Trophoblast cell (in vitro differentiated cells and primary cell): ENCODE data around the gene IMMP2L.

Experiments used
- DNase-seq, 2 donors: peaks; one replicate each; pipeline ENCODE4 v3.0.0-alpha.2; 2016
- H2AFZ ChIP-seq: 2 replicates; pipeline ENCODE4 v1.6.1; 2013; ENCODE audit warnings: low read length, moderate library complexity, mild to moderate bottlenecking; ENCODE audit not compliant: insufficient read depth, poor library complexity
- H2AK5ac ChIP-seq: 2 replicates; pipeline ENCODE4 v1.6.1; 2013; ENCODE audit warnings: mild to moderate bottlenecking, low read length
- H2BK120ac ChIP-seq: 2 replicates; pipeline ENCODE4 v1.6.1; 2013; ENCODE audit warnings: low read length, mild to moderate bottlenecking, moderate library complexity; ENCODE audit not compliant: insufficient read depth, poor library complexity
- H2BK12ac ChIP-seq: 2 replicates; pipeline ENCODE4 v1.6.1; 2013; ENCODE audit warnings: mild to moderate bottlenecking, low read length, moderate library complexity
- H2BK5ac ChIP-seq: 2 replicates; pipeline ENCODE4 v1.6.1; 2013; ENCODE audit warnings: low read length, low read depth, moderate library complexity, mild to moderate bottlenecking; ENCODE audit not compliant: poor library complexity
- H3K14ac ChIP-seq: 2 replicates; pipeline ENCODE4 v1.6.1; 2013; ENCODE audit warnings: mild to moderate bottlenecking, low read length
- H3K18ac ChIP-seq: 2 replicates; pipeline ENCODE4 v1.6.1; 2013; ENCODE audit warnings: mild to moderate bottlenecking, low read length
- H3K23ac ChIP-seq: 2 replicates; pipeline ENCODE4 v1.6.1; 2013; ENCODE audit warnings: low read length
- H3K27ac ChIP-seq: 2 replicates; pipeline ENCODE4 v1.5.1; 2013; ENCODE audit warnings: low read depth, mild to moderate bottlenecking, inconsistent platforms, low read length, moderate library complexity
- H3K27me3 ChIP-seq: 2 replicates; pipeline ENCODE4 v1.6.1; 2013; ENCODE audit warnings: inconsistent platforms, mild to moderate bottlenecking, low read length, moderate library complexity; ENCODE audit not compliant: insufficient read depth
- H3K36me3 ChIP-seq, 2 experiments: 1 replicate in 1 of 2; 2 replicates in 1 of 2; pipeline ENCODE4 v1.6.1; 2013; ENCODE audit warnings: low read length in 2 of 2, mild to moderate bottlenecking in 2 of 2, moderate library complexity in 1 of 2; ENCODE audit not compliant: insufficient read depth in 2 of 2, control insufficient read depth in 1 of 2
- H3K4ac ChIP-seq: 2 replicates; pipeline ENCODE4 v1.6.1; 2013; ENCODE audit warnings: low read depth, mild to moderate bottlenecking, low read length, moderate library complexity
- H3K4me1 ChIP-seq, 2 experiments: 1 replicate in 1 of 2; 2 replicates in 1 of 2; pipeline ENCODE4 v1.6.1; 2013; ENCODE audit warnings: low read length in 2 of 2, mild to moderate bottlenecking in 2 of 2, moderate library complexity in 1 of 2; ENCODE audit not compliant: insufficient read depth in 2 of 2, control insufficient read depth in 1 of 2
- H3K4me2 ChIP-seq: 2 replicates; pipeline ENCODE4 v1.6.1; 2013; ENCODE audit warnings: inconsistent platforms, mild to moderate bottlenecking, low read length, moderate library complexity
- H3K4me3 ChIP-seq: 2 replicates; pipeline ENCODE4 v1.5.1; 2013; ENCODE audit warnings: mild to moderate bottlenecking, low read depth, low read length, inconsistent platforms
- H3K79me1 ChIP-seq: one replicate; pipeline ENCODE4 v1.6.1; 2013; ENCODE audit warnings: low read length
- H3K79me2 ChIP-seq: 2 replicates; pipeline ENCODE4 v1.6.1; 2013; ENCODE audit warnings: low read length, mild to moderate bottlenecking; ENCODE audit not compliant: control insufficient read depth, insufficient read depth, poor library complexity
- H3K9ac ChIP-seq: 2 replicates; pipeline ENCODE4 v1.6.1; 2013; ENCODE audit warnings: mild to moderate bottlenecking, low read length
- H3K9me3 ChIP-seq: 2 replicates; pipeline ENCODE4 v1.6.1; 2013; ENCODE audit warnings: low read depth, mild to moderate bottlenecking, control low read depth, inconsistent platforms, low read length; ENCODE audit not compliant: insufficient read depth
- H4K12ac ChIP-seq: 2 replicates; pipeline ENCODE4 v1.6.1; 2013; ENCODE audit warnings: low read depth, mild to moderate bottlenecking, low read length, moderate library complexity
- H4K8ac ChIP-seq: 2 replicates; pipeline ENCODE4 v1.6.1; 2013; ENCODE audit warnings: low read depth, mild to moderate bottlenecking, low read length, moderate library complexity
- H4K91ac ChIP-seq: one replicate; pipeline ENCODE4 v1.6.1; 2013; ENCODE audit warnings: low read depth, mild to moderate bottlenecking, low read length, moderate library complexity
- WGBS: extraction: QIAGEN DNeasy Blood & Tissue Kit; methylation state at CpG from one replicate; pipeline ENCODE4 v1.1.7; 2013; ENCODE audit warnings: missing lambda C conversion rate; ENCODE audit not compliant: insufficient read length, insufficient coverage; ENCODE audit errors: extremely low coverage; 5-methylcytosine and 5-hydroxymethylcytosine counted together

IMMP2L gene

GRCh38 chr7:111215550-111215949 is 346.7 kb downstream of the IMMP2L start:
- H3K9me3 ChIP-seq: no peaks in the 10 kb centered on the region
- H3K23ac ChIP-seq: no peak overlapping the region
- H3K79me1 ChIP-seq: no peaks in the 10 kb centered on the region
- no peak overlapping the region for H3K27ac ChIP-seq
- no peak overlapping the region for H4K8ac ChIP-seq
- H2BK5ac ChIP-seq: no peak overlapping the region
- H3K79me2 ChIP-seq: no peaks in the 10 kb centered on the region
- no peak overlapping the region for H3K18ac ChIP-seq
- no peaks in the 10 kb centered on the region for H3K27me3 ChIP-seq
- no peak overlapping the region for H2BK12ac ChIP-seq
- H3K14ac ChIP-seq: no peak overlapping the region
- no peak overlapping the region for H4K12ac ChIP-seq
- H3K4me2 ChIP-seq: no peak overlapping the region
- no peak overlapping the region for H3K9ac ChIP-seq
- DNase-seq: no peak
- peaks cover 0 to 1% of the 10 kb centered on the region in 2 experiments for H3K36me3 ChIP-seq
- H3K4ac ChIP-seq: no peak overlapping the region
- H3K4me1 ChIP-seq: no peaks in the 10 kb centered on the region
- no peak overlapping the region for H2BK120ac ChIP-seq
- H3K4me3 ChIP-seq: no peak overlapping the region
- no peak overlapping the region for H2AFZ ChIP-seq
- H4K91ac ChIP-seq: no peak overlapping the region
- H2AK5ac ChIP-seq: no peak overlapping the region

GRCh38 chr7:111212857-111213523 is 349.3 kb downstream of the IMMP2L start:
- H3K4me3 ChIP-seq: no peak overlapping the region
- no peak overlapping the region for H2AFZ ChIP-seq
- H3K9ac ChIP-seq: no peak overlapping the region
- H2BK12ac ChIP-seq: no peak overlapping the region
- H3K23ac ChIP-seq: no peak overlapping the region
- no peak overlapping the region for H3K18ac ChIP-seq
- H3K79me2 ChIP-seq: no peaks in the 10 kb centered on the region
- H3K9me3 ChIP-seq: no peaks in the 10 kb centered on the region
- H2BK5ac ChIP-seq: no peak overlapping the region
- no peak overlapping the region for H3K4ac ChIP-seq
- no peak overlapping the region for H2BK120ac ChIP-seq
- WGBS: no CpG with 5 or more reads among the region's 11 CpGs
- H4K91ac ChIP-seq: no peak overlapping the region
- no peak for DNase-seq
- peaks cover 0 to 1% of the 10 kb centered on the region in 2 experiments for H3K36me3 ChIP-seq
- no peaks in the 10 kb centered on the region for H3K79me1 ChIP-seq
- no peak overlapping the region for H3K27ac ChIP-seq
- no peak overlapping the region for H4K12ac ChIP-seq
- no peaks in the 10 kb centered on the region for H3K27me3 ChIP-seq
- no peak overlapping the region for H4K8ac ChIP-seq
- no peak overlapping the region for H3K4me2 ChIP-seq
- no peak overlapping the region for H3K14ac ChIP-seq
- no peak overlapping the region for H2AK5ac ChIP-seq
- no peaks in the 10 kb centered on the region for H3K4me1 ChIP-seq

- Histone ChIP-seq H3K23ac (no peak overlapping the region), H4K12ac (no peak overlapping the region), H2AFZ (no peak overlapping the region), H4K91ac (no peak overlapping the region), H3K14ac (no peak overlapping the region), H3K79me1 (no peaks in the 10 kb centered on the region), H3K4me3 (no peak overlapping the region), H2BK5ac (no peak overlapping the region), H3K27me3 (no peaks in the 10 kb centered on the region), H3K27ac (no peak overlapping the region), H2BK120ac (no peak overlapping the region), H4K8ac (no peak overlapping the region), H3K4me2 (no peak overlapping the region), H3K4ac (no peak overlapping the region), H3K4me1 (no peaks in the 10 kb centered on the region), H2AK5ac (no peak overlapping the region), H2BK12ac (no peak overlapping the region), H3K9me3 (no peaks in the 10 kb centered on the region), H3K9ac (no peak overlapping the region), H3K79me2 (no peaks in the 10 kb centered on the region), H3K18ac (no peak overlapping the region), H3K36me3 (peaks cover 0 to 1% of the 10 kb centered on the region in 2 experiments)
- WGBS: no CpG with 5 or more reads among the region's 3 CpGs
- DNase-seq: no peak
Measured at GRCh38 chr7:111210996-111211395, 351.3 kb downstream of the IMMP2L start.

GRCh38 chr7:111210043-111210442 is 352.2 kb downstream of the IMMP2L start:
- Histone ChIP-seq H3K9ac (no peak overlapping the region), H3K4ac (no peak overlapping the region), H4K8ac (no peak overlapping the region), H2BK120ac (no peak overlapping the region), H3K79me1 (no peaks in the 10 kb centered on the region), H4K91ac (no peak overlapping the region), H3K27ac (no peak overlapping the region), H3K4me1 (no peaks in the 10 kb centered on the region), H3K27me3 (no peaks in the 10 kb centered on the region), H2BK5ac (no peak overlapping the region), H3K36me3 (peaks cover 0 to 1% of the 10 kb centered on the region in 2 experiments), H3K4me3 (no peak overlapping the region), H3K4me2 (no peak overlapping the region), H2BK12ac (no peak overlapping the region), H3K18ac (no peak overlapping the region), H2AFZ (no peak overlapping the region), H4K12ac (no peak overlapping the region), H3K79me2 (no peaks in the 10 kb centered on the region), H3K9me3 (no peaks in the 10 kb centered on the region), H3K14ac (no peak overlapping the region), H2AK5ac (no peak overlapping the region), H3K23ac (no peak overlapping the region)
- no CpG with 5 or more reads among the region's 1 CpG for WGBS
- no peak for DNase-seq
